HEK293 (cell line): ENCODE results near the gene SOCS7.

ENCODE experiments used
- CTCF ChIA-PET: fragments of 350-600 bp; formaldehyde crosslinking; extraction: SDS; loops from one replicate; lab custom pipeline; 2021; ENCODE audit warnings: antibody characterized with exemption; lab: Yijun Ruan, JAX
- POLR2A ChIA-PET: fragments of 300-600 bp; formaldehyde crosslinking; extraction: SDS; loops from one replicate; lab custom pipeline; 2020; ENCODE audit warnings: antibody characterized with exemption, inconsistent platforms; lab: Yijun Ruan, JAX
- H3K27ac ChIP-seq: fragments of 200-500 bp; sonication (Bioruptor generic); 2 replicates; pipeline ENCODE4 v1.5.1; 2014; ENCODE audit warnings: low read depth, low read length, control low read depth, inconsistent platforms; ENCODE audit errors: extremely low read depth
- H3K36me3 ChIP-seq, 2 experiments: fragments of 200-500 bp in 1 of 2; sonication (Bioruptor generic) in 1 of 2; 1 replicate in 1 of 2; 2 replicates in 1 of 2; pipeline ENCODE4 v1.5.1; 2014 to 2017; ENCODE audit warnings: inconsistent platforms in 2 of 2, low read length in 2 of 2; ENCODE audit not compliant: control insufficient read depth in 2 of 2, insufficient read depth in 1 of 2
- H3K4me1 ChIP-seq: fragments of 200-500 bp; sonication (Bioruptor generic); 2 replicates; pipeline ENCODE4 v1.5.1; 2014; ENCODE audit warnings: mild to moderate bottlenecking, low read length, inconsistent platforms; ENCODE audit not compliant: control insufficient read depth, insufficient read depth
- H3K4me3 ChIP-seq: 2 replicates; pipeline ENCODE4 v1.5.1; 2011; ENCODE audit warnings: low read depth, mild to moderate bottlenecking, control low read depth, low read length, moderate library complexity
- H3K9me3 ChIP-seq: fragments of 200-500 bp; sonication (Bioruptor generic); 2 replicates; pipeline ENCODE4 v1.5.1; 2014; ENCODE audit warnings: low read depth, low read length, inconsistent platforms; ENCODE audit not compliant: control insufficient read depth, insufficient read depth
- HOXC10 ChIP-seq: sonication (generic); formaldehyde crosslinking; IDR thresholded peaks from 2 replicates; pipeline ENCODE4 v1.8.1; 2023; ENCODE audit warnings: mild to moderate bottlenecking, missing genetic modification reagents
- KLF9 ChIP-seq: fragments of 450-650 bp; formaldehyde crosslinking; IDR thresholded peaks from 2 replicates; pipeline ENCODE4 v1.5.1; 2016; ENCODE audit warnings: missing biosample characterization, missing genetic modification characterization, low read depth
- PRDM1 ChIP-seq: fragments of 450-650 bp; formaldehyde crosslinking; IDR thresholded peaks from 2 replicates; pipeline ENCODE4; 2016; ENCODE audit warnings: missing biosample characterization, missing genetic modification characterization
- SP7 ChIP-seq: fragments of 450-650 bp; formaldehyde crosslinking; IDR thresholded peaks from 2 replicates; pipeline ENCODE4 v1.5.1; 2016; ENCODE audit warnings: missing biosample characterization, missing genetic modification characterization
- YY2 ChIP-seq: fragments of 450-650 bp; formaldehyde crosslinking; IDR thresholded peaks from 2 replicates; pipeline ENCODE4 v1.5.1; 2016; ENCODE audit warnings: missing biosample characterization, missing genetic modification characterization
- ZEB2 ChIP-seq: fragments of 450-650 bp; formaldehyde crosslinking; IDR thresholded peaks from 2 replicates; pipeline ENCODE4 v1.5.1; 2016; ENCODE audit warnings: missing biosample characterization, missing genetic modification characterization
- ZNF146 ChIP-seq: fragments of 450-650 bp; formaldehyde crosslinking; IDR thresholded peaks from 2 replicates; pipeline ENCODE4 v1.5.1; 2016; ENCODE audit warnings: missing biosample characterization, missing genetic modification characterization
- ZNF174 ChIP-seq: fragments of 450-650 bp; formaldehyde crosslinking; IDR thresholded peaks from 2 replicates; pipeline ENCODE4 v1.5.0; 2017; ENCODE audit warnings: missing biosample characterization, mild to moderate bottlenecking, missing genetic modification characterization
- ZNF175 ChIP-seq: fragments of 450-650 bp; formaldehyde crosslinking; IDR thresholded peaks from 2 replicates; pipeline ENCODE4 v1.5.1; 2016; ENCODE audit warnings: missing biosample characterization, missing genetic modification characterization
- ZNF211 ChIP-seq: fragments of 450-650 bp; formaldehyde crosslinking; IDR thresholded peaks from 2 replicates; pipeline ENCODE4 v1.5.1; 2016; ENCODE audit warnings: low read depth, missing biosample characterization, missing genetic modification characterization
- ZNF292 ChIP-seq: fragments of 450-650 bp; formaldehyde crosslinking; IDR thresholded peaks from 2 replicates; pipeline ENCODE4 v1.5.1; 2016; ENCODE audit warnings: low read depth, missing biosample characterization, missing genetic modification characterization, borderline replicate concordance
- ZNF302 ChIP-seq: fragments of 450-650 bp; formaldehyde crosslinking; IDR thresholded peaks from 2 replicates; pipeline ENCODE4 v1.5.1; 2016; ENCODE audit warnings: missing biosample characterization, missing genetic modification characterization, low read depth
- ZNF37A ChIP-seq: fragments of 450-650 bp; IDR thresholded peaks from 2 replicates; pipeline ENCODE4 v1.5.1; 2018; ENCODE audit warnings: missing biosample characterization, missing genetic modification characterization
- ZNF544 ChIP-seq: fragments of 450-650 bp; formaldehyde crosslinking; IDR thresholded peaks from 2 replicates; pipeline ENCODE4 v1.5.0; 2017; ENCODE audit warnings: missing biosample characterization, missing genetic modification characterization
- ZNF776 ChIP-seq: fragments of 450-650 bp; formaldehyde crosslinking; IDR thresholded peaks from 2 replicates; pipeline ENCODE4 v1.5.0; 2017; ENCODE audit warnings: missing biosample characterization, missing genetic modification characterization, borderline replicate concordance
- ZNF837 ChIP-seq: fragments of 450-650 bp; formaldehyde crosslinking; IDR thresholded peaks from 2 replicates; pipeline ENCODE4 v1.5.1; 2016; ENCODE audit warnings: missing biosample characterization, missing genetic modification characterization
- TF ChIP-seq, protein P1 (sequence below): fragments of 450-650 bp; formaldehyde crosslinking; IDR thresholded peaks from 2 replicates; pipeline ENCODE4 v1.5.1; 2016; ENCODE audit warnings: missing biosample characterization, missing genetic modification characterization
- TF ChIP-seq, protein P2 (sequence below): fragments of 450-650 bp; formaldehyde crosslinking; IDR thresholded peaks from 2 replicates; pipeline ENCODE4 v1.5.1; 2016; ENCODE audit warnings: missing biosample characterization, missing genetic modification characterization
- TF ChIP-seq, protein P3 (sequence below): fragments of 450-650 bp; formaldehyde crosslinking; IDR thresholded peaks from 2 replicates; pipeline ENCODE4 v1.5.1; 2017; ENCODE audit warnings: missing biosample characterization, missing genetic modification characterization
- TF ChIP-seq, protein P4 (sequence below): fragments of 450-650 bp; formaldehyde crosslinking; IDR thresholded peaks from 2 replicates; pipeline ENCODE4 v1.5.1; 2017; ENCODE audit warnings: missing biosample characterization, missing genetic modification characterization
- TF ChIP-seq, protein P5 (sequence below): fragments of 450-650 bp; formaldehyde crosslinking; IDR thresholded peaks from 2 replicates; pipeline ENCODE4 v1.5.1; 2016; ENCODE audit warnings: missing biosample characterization, missing genetic modification characterization
- TF ChIP-seq, protein P6 (sequence below): fragments of 450-650 bp; formaldehyde crosslinking; IDR thresholded peaks from 2 replicates; pipeline ENCODE4 v1.5.1; 2016; ENCODE audit warnings: missing biosample characterization, missing genetic modification characterization, low read depth

The SOCS7 gene, protein sequence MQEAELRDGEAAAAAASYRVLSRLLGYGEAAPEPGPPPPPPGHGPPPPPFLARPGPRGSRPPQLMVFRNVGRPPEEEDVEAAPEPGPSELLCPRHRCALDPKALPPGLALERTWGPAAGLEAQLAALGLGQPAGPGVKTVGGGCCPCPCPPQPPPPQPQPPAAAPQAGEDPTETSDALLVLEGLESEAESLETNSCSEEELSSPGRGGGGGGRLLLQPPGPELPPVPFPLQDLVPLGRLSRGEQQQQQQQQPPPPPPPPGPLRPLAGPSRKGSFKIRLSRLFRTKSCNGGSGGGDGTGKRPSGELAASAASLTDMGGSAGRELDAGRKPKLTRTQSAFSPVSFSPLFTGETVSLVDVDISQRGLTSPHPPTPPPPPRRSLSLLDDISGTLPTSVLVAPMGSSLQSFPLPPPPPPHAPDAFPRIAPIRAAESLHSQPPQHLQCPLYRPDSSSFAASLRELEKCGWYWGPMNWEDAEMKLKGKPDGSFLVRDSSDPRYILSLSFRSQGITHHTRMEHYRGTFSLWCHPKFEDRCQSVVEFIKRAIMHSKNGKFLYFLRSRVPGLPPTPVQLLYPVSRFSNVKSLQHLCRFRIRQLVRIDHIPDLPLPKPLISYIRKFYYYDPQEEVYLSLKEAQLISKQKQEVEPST

DNA sequence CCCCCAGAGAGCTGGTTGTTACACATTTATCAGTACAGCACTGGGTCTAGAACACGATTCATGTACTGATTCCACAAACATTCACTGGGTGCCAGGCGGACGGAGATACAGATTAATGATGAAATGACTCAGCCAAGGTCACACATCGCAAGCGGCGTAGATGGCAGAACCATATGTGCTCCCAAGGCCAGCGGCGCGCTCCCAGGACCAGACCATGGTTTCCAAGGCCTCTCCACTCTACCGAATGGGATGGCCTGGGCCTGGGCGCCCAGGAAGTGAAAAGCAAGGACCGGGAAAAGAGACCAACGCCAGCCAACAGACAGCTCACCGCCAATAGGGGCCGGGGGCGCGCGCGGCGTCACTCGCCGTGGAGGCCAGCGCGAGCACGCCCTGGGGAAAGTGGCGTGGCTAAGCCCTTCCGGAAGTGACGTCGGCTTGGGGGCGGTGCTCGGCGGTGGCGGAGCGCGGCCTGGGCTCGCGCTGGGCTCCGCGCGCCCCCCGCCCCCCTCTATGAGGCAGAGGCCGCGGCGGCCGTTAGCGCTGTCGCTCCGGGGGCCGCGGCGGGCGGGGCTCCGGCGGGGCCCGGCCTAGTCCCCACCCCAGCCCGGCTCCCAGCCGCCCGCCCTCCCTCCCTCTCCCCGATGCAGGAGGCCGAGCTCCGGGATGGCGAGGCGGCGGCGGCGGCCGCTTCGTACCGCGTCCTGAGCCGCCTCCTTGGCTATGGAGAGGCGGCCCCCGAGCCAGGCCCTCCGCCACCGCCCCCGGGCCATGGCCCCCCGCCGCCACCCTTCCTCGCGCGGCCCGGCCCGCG is at the start of gene SOCS7:
TSS of gene SOCS7 (plus strand) at position 433 of the 811 bp plus-strand sequence. CDS start at position 642, 209 bp downstream.
- H3K4me1 ChIP-seq, result peaks cover 11% of the 10 kb centered on the region
- H3K9me3 ChIP-seq, result no peaks in the 10 kb centered on the region
- H3K4me3 ChIP-seq, result peak within 1 kb of the TSS; percentile 75
- H3K36me3 ChIP-seq, result no peaks in the 10 kb centered on the region; a peak in 1 of 3 replicates
- POLR2A ChIA-PET, result interaction anchor here (0.6 to 2.5 kb wide), 19 partner anchors 9 to 400 kb away, joined by 3 to 28 read pairs (median 4); partner anchors contain the start of gene MRPL45
- CTCF ChIA-PET, result interaction anchor here (0.6 to 11.1 kb wide), 6 partner anchors 13 to 316 kb away, joined by 3 to 324 read pairs (median 34); no protein-coding TSS in a partner anchor
- H3K27ac ChIP-seq, result peak within 1 kb of the TSS; percentile 83
- TF ChIP-seq ZNF37A, result no peak
- TF ChIP-seq YY2 (tag by site-specific recombination), result no peak
- TF ChIP-seq, protein P1, sequence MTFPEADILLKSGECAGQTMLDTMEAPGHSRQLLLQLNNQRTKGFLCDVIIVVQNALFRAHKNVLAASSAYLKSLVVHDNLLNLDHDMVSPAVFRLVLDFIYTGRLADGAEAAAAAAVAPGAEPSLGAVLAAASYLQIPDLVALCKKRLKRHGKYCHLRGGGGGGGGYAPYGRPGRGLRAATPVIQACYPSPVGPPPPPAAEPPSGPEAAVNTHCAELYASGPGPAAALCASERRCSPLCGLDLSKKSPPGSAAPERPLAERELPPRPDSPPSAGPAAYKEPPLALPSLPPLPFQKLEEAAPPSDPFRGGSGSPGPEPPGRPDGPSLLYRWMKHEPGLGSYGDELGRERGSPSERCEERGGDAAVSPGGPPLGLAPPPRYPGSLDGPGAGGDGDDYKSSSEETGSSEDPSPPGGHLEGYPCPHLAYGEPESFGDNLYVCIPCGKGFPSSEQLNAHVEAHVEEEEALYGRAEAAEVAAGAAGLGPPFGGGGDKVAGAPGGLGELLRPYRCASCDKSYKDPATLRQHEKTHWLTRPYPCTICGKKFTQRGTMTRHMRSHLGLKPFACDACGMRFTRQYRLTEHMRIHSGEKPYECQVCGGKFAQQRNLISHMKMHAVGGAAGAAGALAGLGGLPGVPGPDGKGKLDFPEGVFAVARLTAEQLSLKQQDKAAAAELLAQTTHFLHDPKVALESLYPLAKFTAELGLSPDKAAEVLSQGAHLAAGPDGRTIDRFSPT, result no peak
- TF ChIP-seq ZNF292 (tag by site-specific recombination), result no peak
- TF ChIP-seq, protein P2, sequence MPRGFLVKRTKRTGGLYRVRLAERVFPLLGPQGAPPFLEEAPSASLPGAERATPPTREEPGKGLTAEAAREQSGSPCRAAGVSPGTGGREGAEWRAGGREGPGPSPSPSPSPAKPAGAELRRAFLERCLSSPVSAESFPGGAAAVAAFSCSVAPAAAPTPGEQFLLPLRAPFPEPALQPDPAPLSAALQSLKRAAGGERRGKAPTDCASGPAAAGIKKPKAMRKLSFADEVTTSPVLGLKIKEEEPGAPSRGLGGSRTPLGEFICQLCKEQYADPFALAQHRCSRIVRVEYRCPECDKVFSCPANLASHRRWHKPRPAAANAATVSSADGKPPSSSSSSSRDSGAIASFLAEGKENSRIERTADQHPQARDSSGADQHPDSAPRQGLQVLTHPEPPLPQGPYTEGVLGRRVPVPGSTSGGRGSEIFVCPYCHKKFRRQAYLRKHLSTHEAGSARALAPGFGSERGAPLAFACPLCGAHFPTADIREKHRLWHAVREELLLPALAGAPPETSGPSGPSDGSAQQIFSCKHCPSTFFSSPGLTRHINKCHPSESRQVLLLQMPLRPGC, result peak; percentile 54; the same call in 1 of the 2 replicates
- TF ChIP-seq ZNF302, result no peak
- TF ChIP-seq, protein P3, sequence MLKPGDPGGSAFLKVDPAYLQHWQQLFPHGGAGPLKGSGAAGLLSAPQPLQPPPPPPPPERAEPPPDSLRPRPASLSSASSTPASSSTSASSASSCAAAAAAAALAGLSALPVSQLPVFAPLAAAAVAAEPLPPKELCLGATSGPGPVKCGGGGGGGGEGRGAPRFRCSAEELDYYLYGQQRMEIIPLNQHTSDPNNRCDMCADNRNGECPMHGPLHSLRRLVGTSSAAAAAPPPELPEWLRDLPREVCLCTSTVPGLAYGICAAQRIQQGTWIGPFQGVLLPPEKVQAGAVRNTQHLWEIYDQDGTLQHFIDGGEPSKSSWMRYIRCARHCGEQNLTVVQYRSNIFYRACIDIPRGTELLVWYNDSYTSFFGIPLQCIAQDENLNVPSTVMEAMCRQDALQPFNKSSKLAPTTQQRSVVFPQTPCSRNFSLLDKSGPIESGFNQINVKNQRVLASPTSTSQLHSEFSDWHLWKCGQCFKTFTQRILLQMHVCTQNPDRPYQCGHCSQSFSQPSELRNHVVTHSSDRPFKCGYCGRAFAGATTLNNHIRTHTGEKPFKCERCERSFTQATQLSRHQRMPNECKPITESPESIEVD, result no peak
- TF ChIP-seq HOXC10, result no peak
- no peak for TF ChIP-seq ZNF544
- TF ChIP-seq ZNF837 (tag by site-specific recombination), result no peak
- TF ChIP-seq, protein P4, sequence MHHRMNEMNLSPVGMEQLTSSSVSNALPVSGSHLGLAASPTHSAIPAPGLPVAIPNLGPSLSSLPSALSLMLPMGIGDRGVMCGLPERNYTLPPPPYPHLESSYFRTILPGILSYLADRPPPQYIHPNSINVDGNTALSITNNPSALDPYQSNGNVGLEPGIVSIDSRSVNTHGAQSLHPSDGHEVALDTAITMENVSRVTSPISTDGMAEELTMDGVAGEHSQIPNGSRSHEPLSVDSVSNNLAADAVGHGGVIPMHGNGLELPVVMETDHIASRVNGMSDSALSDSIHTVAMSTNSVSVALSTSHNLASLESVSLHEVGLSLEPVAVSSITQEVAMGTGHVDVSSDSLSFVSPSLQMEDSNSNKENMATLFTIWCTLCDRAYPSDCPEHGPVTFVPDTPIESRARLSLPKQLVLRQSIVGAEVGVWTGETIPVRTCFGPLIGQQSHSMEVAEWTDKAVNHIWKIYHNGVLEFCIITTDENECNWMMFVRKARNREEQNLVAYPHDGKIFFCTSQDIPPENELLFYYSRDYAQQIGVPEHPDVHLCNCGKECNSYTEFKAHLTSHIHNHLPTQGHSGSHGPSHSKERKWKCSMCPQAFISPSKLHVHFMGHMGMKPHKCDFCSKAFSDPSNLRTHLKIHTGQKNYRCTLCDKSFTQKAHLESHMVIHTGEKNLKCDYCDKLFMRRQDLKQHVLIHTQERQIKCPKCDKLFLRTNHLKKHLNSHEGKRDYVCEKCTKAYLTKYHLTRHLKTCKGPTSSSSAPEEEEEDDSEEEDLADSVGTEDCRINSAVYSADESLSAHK, result no peak
- no peak for TF ChIP-seq ZNF146 (tag by site-specific recombination)
- no peak for TF ChIP-seq ZNF174 (tag by site-specific recombination)
- TF ChIP-seq, protein P5, sequence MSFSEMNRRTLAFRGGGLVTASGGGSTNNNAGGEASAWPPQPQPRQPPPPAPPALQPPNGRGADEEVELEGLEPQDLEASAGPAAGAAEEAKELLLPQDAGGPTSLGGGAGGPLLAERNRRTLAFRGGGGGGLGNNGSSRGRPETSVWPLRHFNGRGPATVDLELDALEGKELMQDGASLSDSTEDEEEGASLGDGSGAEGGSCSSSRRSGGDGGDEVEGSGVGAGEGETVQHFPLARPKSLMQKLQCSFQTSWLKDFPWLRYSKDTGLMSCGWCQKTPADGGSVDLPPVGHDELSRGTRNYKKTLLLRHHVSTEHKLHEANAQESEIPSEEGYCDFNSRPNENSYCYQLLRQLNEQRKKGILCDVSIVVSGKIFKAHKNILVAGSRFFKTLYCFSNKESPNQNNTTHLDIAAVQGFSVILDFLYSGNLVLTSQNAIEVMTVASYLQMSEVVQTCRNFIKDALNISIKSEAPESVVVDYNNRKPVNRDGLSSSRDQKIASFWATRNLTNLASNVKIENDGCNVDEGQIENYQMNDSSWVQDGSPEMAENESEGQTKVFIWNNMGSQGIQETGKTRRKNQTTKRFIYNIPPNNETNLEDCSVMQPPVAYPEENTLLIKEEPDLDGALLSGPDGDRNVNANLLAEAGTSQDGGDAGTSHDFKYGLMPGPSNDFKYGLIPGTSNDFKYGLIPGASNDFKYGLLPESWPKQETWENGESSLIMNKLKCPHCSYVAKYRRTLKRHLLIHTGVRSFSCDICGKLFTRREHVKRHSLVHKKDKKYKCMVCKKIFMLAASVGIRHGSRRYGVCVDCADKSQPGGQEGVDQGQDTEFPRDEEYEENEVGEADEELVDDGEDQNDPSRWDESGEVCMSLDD (tag by site-specific recombination), result no peak
- peak; percentile 75 for TF ChIP-seq ZEB2 (tag by site-specific recombination)
- TF ChIP-seq SP7 (tag by site-specific recombination), result peak; percentile 47; the same call in 1 of the 2 replicates
- no peak for TF ChIP-seq ZNF175 (tag by site-specific recombination)
- TF ChIP-seq ZNF211 (tag by site-specific recombination), result no peak
- TF ChIP-seq, protein P6, sequence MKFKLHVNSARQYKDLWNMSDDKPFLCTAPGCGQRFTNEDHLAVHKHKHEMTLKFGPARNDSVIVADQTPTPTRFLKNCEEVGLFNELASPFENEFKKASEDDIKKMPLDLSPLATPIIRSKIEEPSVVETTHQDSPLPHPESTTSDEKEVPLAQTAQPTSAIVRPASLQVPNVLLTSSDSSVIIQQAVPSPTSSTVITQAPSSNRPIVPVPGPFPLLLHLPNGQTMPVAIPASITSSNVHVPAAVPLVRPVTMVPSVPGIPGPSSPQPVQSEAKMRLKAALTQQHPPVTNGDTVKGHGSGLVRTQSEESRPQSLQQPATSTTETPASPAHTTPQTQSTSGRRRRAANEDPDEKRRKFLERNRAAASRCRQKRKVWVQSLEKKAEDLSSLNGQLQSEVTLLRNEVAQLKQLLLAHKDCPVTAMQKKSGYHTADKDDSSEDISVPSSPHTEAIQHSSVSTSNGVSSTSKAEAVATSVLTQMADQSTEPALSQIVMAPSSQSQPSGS (tag by site-specific recombination), result no peak
- no peak for TF ChIP-seq ZNF776
- no peak for TF ChIP-seq PRDM1 (tag by site-specific recombination)
- TF ChIP-seq KLF9 (tag by site-specific recombination), result no peak
